ENCODE results near the gene SDCCAG8. TPM values are rescaled to one million over a fixed set of nuclear protein-coding genes. Genes with fewer than 3 reads are reported as not detected.

SDCCAG8 gene
- total and polyA plus RNA-seq, 2 of the 8 experiments (the other 6 are each of a cell fraction or from before 2014, with no cell fraction given), result 15.6 to 21.0 TPM

DNA sequence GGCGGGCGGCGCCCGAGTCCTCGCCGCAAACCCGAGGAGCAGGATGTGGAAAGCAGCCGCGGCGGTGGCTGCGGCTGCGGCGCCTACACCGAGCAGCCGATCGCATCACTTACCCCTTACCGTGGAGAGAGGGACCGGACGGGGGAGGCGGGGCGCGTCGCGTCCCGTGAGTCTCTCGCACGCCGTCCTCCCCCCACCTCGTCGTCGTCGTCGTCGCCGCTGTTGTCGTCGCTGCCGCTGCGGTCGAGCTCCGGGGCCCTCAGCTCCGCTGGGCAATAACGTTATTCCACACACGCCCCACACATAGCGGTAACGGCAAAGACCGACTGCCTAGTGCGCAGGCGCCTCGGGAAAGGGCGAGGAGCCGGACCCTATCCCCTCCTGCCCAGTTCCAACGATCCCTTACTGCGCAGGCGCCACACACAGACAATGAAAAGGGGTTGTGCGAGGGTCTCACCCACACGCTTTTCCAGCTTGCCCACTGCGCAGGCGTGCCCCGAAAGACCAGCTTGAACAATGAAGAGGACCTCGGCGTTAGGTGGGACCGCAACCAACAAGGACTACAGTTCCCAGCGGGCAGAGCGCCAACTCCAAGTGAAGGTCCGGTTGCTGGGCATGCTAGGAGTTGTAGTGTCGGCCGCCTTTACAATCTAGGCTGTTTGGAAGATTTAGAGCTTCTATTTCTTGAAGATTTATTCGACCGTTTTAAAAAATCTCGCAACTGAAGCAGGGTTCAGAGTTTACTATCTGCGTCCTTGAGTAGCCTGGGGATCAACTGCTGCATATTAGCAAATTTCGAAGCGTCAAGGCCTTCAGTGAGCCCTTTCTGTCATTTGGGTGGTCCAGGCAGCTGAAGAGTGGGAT is 682 bp upstream of the SDCCAG8 start, which contains the start of gene CEP170 (continued):
- no peak for TF ChIP-seq GABPA (IDR thresholded peaks at IDR 0.05; ENCODE audit: borderline replicate concordance, insufficient read depth, low read length)
- peak; percentile 53 for TF ChIP-seq PHF8 (conservative IDR thresholded peaks at IDR 0.05; ENCODE audit: low read depth, low read length)
- TF ChIP-seq TEAD4 (IDR thresholded peaks at IDR 0.05; ENCODE audit: low read depth, low read length), result no peak
- TF ChIP-seq HDAC6 (IDR thresholded peaks at IDR 0.05; ENCODE audit: low read depth, low read length), result no peak
- no peak for TF ChIP-seq BCL11A (IDR thresholded peaks at IDR 0.05; ENCODE audit: low read depth in 2 of 2, low read length in 2 of 2)
- no peak for TF ChIP-seq SAP30 (IDR thresholded peaks at IDR 0.05; ENCODE audit: insufficient read depth, insufficient replicate concordance, low read length)

All from H1 (cell line).